Measurements from ENCODE around the gene MKI67. TPM values are rescaled to one million over a fixed set of nuclear protein-coding genes. Genes with fewer than 3 reads are reported as not detected.

Gene MKI67
- total and polyA plus RNA-seq, 2 of the 13 experiments (the other 11 are each of a cell fraction or from before 2014, with no cell fraction given) = 6.7 to 22.9 TPM

DNA sequence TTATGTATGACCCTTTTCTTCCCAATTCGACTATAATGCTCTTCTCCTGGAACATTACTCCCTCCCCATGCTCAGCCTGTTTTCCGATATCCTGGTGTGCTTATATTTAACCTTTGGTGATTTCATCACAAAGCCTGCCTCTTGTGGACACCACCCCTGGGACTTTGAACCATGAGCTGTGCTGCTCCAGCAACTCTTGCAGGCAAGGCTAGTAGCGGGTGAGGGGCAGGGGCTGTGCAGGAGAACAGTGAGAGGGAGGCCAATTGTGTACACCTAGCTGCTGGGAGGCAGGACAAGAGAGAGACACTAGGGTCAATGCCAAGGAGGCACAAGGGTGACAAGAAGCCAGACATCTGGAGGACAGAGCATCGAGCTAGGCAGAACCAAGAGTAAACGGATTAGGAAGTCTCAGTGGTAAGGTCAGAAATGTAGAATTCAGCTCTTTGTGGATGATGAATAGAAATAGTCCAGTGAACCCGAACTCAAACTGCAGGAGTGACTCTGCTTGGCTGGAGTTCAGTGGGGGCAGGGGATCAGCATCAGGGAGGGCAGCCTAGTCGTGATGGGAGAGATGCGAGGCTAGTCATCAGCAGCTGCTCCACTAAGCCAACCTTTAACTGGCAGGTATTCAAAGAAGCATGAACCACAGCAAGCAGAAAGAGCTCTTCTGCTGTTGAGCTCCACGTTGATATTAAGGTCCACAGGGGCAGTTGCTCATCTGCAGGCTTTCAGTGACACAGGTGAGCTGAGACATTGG lies 31.0 kb upstream of the MKI67 start (continued):
- TF ChIP-seq BCL6 (CRISPR knock-in tag; IDR thresholded peaks at IDR 0.05) (peak; percentile 50; the same call in 1 of the 2 replicates), ZNF354B (CRISPR knock-in tag; IDR thresholded peaks at IDR 0.05) (no peak), BRCA1 (CRISPR knock-in tag; IDR thresholded peaks at IDR 0.05) (no peak), ZNF556 (CRISPR knock-in tag; IDR thresholded peaks at IDR 0.05; ENCODE audit: borderline replicate concordance) (peak; percentile 87; the same call in 1 of the 2 replicates)
- TF ChIP-seq, protein P1, sequence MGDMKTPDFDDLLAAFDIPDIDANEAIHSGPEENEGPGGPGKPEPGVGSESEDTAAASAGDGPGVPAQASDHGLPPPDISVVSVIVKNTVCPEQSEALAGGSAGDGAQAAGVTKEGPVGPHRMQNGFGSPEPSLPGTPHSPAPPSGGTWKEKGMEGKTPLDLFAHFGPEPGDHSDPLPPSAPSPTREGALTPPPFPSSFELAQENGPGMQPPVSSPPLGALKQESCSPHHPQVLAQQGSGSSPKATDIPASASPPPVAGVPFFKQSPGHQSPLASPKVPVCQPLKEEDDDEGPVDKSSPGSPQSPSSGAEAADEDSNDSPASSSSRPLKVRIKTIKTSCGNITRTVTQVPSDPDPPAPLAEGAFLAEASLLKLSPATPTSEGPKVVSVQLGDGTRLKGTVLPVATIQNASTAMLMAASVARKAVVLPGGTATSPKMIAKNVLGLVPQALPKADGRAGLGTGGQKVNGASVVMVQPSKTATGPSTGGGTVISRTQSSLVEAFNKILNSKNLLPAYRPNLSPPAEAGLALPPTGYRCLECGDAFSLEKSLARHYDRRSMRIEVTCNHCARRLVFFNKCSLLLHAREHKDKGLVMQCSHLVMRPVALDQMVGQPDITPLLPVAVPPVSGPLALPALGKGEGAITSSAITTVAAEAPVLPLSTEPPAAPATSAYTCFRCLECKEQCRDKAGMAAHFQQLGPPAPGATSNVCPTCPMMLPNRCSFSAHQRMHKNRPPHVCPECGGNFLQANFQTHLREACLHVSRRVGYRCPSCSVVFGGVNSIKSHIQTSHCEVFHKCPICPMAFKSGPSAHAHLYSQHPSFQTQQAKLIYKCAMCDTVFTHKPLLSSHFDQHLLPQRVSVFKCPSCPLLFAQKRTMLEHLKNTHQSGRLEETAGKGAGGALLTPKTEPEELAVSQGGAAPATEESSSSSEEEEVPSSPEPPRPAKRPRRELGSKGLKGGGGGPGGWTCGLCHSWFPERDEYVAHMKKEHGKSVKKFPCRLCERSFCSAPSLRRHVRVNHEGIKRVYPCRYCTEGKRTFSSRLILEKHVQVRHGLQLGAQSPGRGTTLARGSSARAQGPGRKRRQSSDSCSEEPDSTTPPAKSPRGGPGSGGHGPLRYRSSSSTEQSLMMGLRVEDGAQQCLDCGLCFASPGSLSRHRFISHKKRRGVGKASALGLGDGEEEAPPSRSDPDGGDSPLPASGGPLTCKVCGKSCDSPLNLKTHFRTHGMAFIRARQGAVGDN (CRISPR knock-in tag; IDR thresholded peaks at IDR 0.05) = peak; percentile 43
- TF ChIP-seq, protein P2, sequence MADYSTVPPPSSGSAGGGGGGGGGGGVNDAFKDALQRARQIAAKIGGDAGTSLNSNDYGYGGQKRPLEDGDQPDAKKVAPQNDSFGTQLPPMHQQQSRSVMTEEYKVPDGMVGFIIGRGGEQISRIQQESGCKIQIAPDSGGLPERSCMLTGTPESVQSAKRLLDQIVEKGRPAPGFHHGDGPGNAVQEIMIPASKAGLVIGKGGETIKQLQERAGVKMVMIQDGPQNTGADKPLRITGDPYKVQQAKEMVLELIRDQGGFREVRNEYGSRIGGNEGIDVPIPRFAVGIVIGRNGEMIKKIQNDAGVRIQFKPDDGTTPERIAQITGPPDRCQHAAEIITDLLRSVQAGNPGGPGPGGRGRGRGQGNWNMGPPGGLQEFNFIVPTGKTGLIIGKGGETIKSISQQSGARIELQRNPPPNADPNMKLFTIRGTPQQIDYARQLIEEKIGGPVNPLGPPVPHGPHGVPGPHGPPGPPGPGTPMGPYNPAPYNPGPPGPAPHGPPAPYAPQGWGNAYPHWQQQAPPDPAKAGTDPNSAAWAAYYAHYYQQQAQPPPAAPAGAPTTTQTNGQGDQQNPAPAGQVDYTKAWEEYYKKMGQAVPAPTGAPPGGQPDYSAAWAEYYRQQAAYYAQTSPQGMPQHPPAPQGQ (CRISPR knock-in tag; IDR thresholded peaks at IDR 0.05; ENCODE audit: borderline replicate concordance) = no peak
- TF ChIP-seq, protein P3, sequence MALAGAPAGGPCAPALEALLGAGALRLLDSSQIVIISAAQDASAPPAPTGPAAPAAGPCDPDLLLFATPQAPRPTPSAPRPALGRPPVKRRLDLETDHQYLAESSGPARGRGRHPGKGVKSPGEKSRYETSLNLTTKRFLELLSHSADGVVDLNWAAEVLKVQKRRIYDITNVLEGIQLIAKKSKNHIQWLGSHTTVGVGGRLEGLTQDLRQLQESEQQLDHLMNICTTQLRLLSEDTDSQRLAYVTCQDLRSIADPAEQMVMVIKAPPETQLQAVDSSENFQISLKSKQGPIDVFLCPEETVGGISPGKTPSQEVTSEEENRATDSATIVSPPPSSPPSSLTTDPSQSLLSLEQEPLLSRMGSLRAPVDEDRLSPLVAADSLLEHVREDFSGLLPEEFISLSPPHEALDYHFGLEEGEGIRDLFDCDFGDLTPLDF (CRISPR knock-in tag; IDR thresholded peaks at IDR 0.05) = no peak
- TF ChIP-seq, protein P4, sequence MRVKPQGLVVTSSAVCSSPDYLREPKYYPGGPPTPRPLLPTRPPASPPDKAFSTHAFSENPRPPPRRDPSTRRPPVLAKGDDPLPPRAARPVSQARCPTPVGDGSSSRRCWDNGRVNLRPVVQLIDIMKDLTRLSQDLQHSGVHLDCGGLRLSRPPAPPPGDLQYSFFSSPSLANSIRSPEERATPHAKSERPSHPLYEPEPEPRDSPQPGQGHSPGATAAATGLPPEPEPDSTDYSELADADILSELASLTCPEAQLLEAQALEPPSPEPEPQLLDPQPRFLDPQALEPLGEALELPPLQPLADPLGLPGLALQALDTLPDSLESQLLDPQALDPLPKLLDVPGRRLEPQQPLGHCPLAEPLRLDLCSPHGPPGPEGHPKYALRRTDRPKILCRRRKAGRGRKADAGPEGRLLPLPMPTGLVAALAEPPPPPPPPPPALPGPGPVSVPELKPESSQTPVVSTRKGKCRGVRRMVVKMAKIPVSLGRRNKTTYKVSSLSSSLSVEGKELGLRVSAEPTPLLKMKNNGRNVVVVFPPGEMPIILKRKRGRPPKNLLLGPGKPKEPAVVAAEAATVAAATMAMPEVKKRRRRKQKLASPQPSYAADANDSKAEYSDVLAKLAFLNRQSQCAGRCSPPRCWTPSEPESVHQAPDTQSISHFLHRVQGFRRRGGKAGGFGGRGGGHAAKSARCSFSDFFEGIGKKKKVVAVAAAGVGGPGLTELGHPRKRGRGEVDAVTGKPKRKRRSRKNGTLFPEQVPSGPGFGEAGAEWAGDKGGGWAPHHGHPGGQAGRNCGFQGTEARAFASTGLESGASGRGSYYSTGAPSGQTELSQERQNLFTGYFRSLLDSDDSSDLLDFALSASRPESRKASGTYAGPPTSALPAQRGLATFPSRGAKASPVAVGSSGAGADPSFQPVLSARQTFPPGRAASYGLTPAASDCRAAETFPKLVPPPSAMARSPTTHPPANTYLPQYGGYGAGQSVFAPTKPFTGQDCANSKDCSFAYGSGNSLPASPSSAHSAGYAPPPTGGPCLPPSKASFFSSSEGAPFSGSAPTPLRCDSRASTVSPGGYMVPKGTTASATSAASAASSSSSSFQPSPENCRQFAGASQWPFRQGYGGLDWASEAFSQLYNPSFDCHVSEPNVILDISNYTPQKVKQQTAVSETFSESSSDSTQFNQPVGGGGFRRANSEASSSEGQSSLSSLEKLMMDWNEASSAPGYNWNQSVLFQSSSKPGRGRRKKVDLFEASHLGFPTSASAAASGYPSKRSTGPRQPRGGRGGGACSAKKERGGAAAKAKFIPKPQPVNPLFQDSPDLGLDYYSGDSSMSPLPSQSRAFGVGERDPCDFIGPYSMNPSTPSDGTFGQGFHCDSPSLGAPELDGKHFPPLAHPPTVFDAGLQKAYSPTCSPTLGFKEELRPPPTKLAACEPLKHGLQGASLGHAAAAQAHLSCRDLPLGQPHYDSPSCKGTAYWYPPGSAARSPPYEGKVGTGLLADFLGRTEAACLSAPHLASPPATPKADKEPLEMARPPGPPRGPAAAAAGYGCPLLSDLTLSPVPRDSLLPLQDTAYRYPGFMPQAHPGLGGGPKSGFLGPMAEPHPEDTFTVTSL (CRISPR knock-in tag; IDR thresholded peaks at IDR 0.05; ENCODE audit: borderline replicate concordance) = peak; percentile 75; the same call in 1 of the 2 replicates
- TF ChIP-seq, protein P5, sequence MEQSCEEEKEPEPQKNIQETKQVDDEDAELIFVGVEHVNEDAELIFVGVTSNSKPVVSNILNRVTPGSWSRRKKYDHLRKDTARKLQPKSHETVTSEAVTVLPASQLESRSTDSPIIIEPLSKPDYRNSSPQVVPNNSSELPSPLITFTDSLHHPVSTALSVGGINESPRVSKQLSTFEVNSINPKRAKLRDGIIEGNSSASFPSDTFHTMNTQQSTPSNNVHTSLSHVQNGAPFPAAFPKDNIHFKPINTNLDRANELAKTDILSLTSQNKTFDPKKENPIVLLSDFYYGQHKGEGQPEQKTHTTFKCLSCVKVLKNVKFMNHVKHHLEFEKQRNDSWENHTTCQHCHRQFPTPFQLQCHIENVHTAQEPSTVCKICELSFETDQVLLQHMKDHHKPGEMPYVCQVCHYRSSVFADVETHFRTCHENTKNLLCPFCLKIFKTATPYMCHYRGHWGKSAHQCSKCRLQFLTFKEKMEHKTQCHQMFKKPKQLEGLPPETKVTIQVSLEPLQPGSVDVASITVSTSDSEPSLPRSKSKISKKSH (CRISPR knock-in tag; IDR thresholded peaks at IDR 0.05; ENCODE audit: borderline replicate concordance) = 0 out of 2 replicates have a peak, but pooled peaks have one; percentile 38
- TF ChIP-seq, protein P6, sequence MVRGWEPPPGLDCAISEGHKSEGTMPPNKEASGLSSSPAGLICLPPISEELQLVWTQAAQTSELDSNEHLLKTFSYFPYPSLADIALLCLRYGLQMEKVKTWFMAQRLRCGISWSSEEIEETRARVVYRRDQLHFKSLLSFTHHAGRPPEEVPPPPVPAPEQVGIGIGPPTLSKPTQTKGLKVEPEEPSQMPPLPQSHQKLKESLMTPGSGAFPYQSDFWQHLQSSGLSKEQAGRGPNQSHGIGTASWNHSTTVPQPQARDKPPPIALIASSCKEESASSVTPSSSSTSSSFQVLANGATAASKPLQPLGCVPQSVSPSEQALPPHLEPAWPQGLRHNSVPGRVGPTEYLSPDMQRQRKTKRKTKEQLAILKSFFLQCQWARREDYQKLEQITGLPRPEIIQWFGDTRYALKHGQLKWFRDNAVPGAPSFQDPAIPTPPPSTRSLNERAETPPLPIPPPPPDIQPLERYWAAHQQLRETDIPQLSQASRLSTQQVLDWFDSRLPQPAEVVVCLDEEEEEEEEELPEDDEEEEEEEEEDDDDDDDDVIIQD (CRISPR knock-in tag; IDR thresholded peaks at IDR 0.05; ENCODE audit: low read depth) = peak; percentile 85
